HL-60 (cell line): ENCODE data around the gene SLIT1.
A peak's percentile ranks its signal among the peaks of the same experiment; 100 is the strongest.

Experiments
- DNase-seq, 2 experiments: peaks; one replicate each; pipeline ENCODE4 v3.0.0-alpha.2; 2010 to 2020; ENCODE audit warnings: low read depth in 1 of 2, low spot score in 1 of 2
- H3K27ac ChIP-seq: fragments of 250-450 bp; sonication (Bioruptor Pico); replicated peaks from 2 replicates; pipeline ENCODE4 v1.5.1; 2020; ENCODE audit warnings: mild to moderate bottlenecking, moderate library complexity
- H3K27me3 ChIP-seq: fragments of 250-450 bp; sonication (Bioruptor Pico); 2 replicates; pipeline ENCODE4 v1.5.1; 2021; ENCODE audit warnings: mild to moderate bottlenecking, moderate library complexity; ENCODE audit not compliant: insufficient read depth, poor library complexity, severe bottlenecking
- H3K4me3 ChIP-seq: replicated peaks from 2 replicates; pipeline ENCODE4 v1.5.1; 2011; ENCODE audit warnings: mild to moderate bottlenecking, control low read depth, low read length; ENCODE audit not compliant: insufficient read depth
- CTCF ChIP-seq: IDR thresholded peaks from one replicate; pipeline ENCODE4 v1.5.1; 2011; ENCODE audit warnings: low read length, control low read depth, inconsistent platforms; ENCODE audit not compliant: insufficient read depth
- GABPA ChIP-seq: IDR thresholded peaks from 2 replicates; pipeline ENCODE4 v1.6.1; 2012; ENCODE audit warnings: low read depth
- POLR2AphosphoS5 ChIP-seq: IDR thresholded peaks from 2 replicates; pipeline ENCODE4 v1.6.1; 2012; ENCODE audit warnings: low read depth
- REST ChIP-seq: IDR thresholded peaks from 2 replicates; pipeline ENCODE4 v1.6.1; 2012; ENCODE audit warnings: low read depth; ENCODE audit not compliant: insufficient replicate concordance
- SPI1 ChIP-seq: IDR thresholded peaks from 2 replicates; pipeline ENCODE4 v1.6.1; 2012; ENCODE audit warnings: low read depth, mild to moderate bottlenecking, borderline replicate concordance

Gene SLIT1

GRCh38 chr10:97195706-97196222, 10.0 kb upstream of the SLIT1 start:
- Histone ChIP-seq H3K4me3 (peak overlapping the region; percentile 42), H3K27me3 (peaks cover 42% of the 10 kb centered on the region), H3K27ac (no peak overlapping the region)
- DNase-seq, result no peak
- TF ChIP-seq POLR2AphosphoS5, result no peak
- no peak for TF ChIP-seq GABPA
- TF ChIP-seq SPI1, result no peak
- no peak for TF ChIP-seq CTCF
- TF ChIP-seq REST, result no peak

GRCh38 chr10:97192952-97193435, 7.2 kb upstream of the SLIT1 start:
- no peak overlapping the region for H3K27ac ChIP-seq
- peaks cover 50% of the 10 kb centered on the region for H3K27me3 ChIP-seq
- TF ChIP-seq POLR2AphosphoS5, result no peak
- no peak for TF ChIP-seq REST
- no peak for TF ChIP-seq CTCF
- no peak for TF ChIP-seq GABPA
- TF ChIP-seq SPI1, result no peak
- no peak for DNase-seq
- H3K4me3 ChIP-seq, result no peak overlapping the region

- H3K27me3 ChIP-seq, result peaks cover 52% of the 10 kb centered on the region
- no peak overlapping the region for H3K27ac ChIP-seq
- no peak for DNase-seq
- TF ChIP-seq POLR2AphosphoS5, result no peak
- no peak for TF ChIP-seq CTCF
- TF ChIP-seq SPI1, result no peak
- no peak for TF ChIP-seq REST
- TF ChIP-seq GABPA, result no peak
- no peak overlapping the region for H3K4me3 ChIP-seq
These were observed 4.7 kb upstream of the SLIT1 start for GRCh38 chr10:97190450-97190849.
